Gastroesophageal sphincter (tissue), 4 donors: ENCODE measurements around the gene MTMR4. TPM values are rescaled to one million over a fixed set of nuclear protein-coding genes. Genes with fewer than 3 reads are reported as not detected.
A peak's percentile ranks its signal among the peaks of the same experiment; 100 is the strongest.

ENCODE experiments used
- ATAC-seq: fragments of 150-250 bp; one replicate; pipeline ENCODE4 v1.9.1; 2016; ENCODE audit warnings: mild to moderate bottlenecking, moderate library complexity
- H3K27ac ChIP-seq, 4 donors: fragments of 200-600 bp; sonication (generic) in 3 of 4; 1 replicate in 3 of 4; 2 replicates in 1 of 4; pipeline ENCODE4 v1.5.1; 2016 to 2019
- H3K27me3 ChIP-seq: fragments of 200-600 bp; sonication (generic); one replicate; pipeline ENCODE4 v1.5.1; 2019
- H3K36me3 ChIP-seq, 2 donors: fragments of 200-600 bp; sonication (generic); one replicate each; pipeline ENCODE4 v1.5.1; 2019; ENCODE audit warnings: control low read depth in 1 of 2
- H3K4me1 ChIP-seq, 3 donors: fragments of 200-600 bp; sonication (generic); 1 replicate in 2 of 3; 2 replicates in 1 of 3; pipeline ENCODE4 v1.5.1; 2016 to 2019; ENCODE audit warnings: control low read depth in 2 of 3
- H3K4me3 ChIP-seq, 2 donors: fragments of 200-600 bp; sonication (generic); one replicate each; pipeline ENCODE4 v1.5.1; 2019; ENCODE audit warnings: mild to moderate bottlenecking in 1 of 2, moderate library complexity in 1 of 2
- H3K9me3 ChIP-seq, 3 donors: fragments of 200-600 bp; sonication (generic); one replicate each; pipeline ENCODE4 v1.5.1; 2017 to 2019; ENCODE audit warnings: control low read depth in 2 of 3
- CTCF ChIP-seq, 4 experiments: fragments of 200-600 bp in 2 of 4; fragments of 450-650 bp in 2 of 4; sonication (generic) in 1 of 4; IDR thresholded peaks; one replicate each; pipeline ENCODE4 v1.5.1; 2017 to 2019; ENCODE audit warnings: antibody characterized with exemption in 4 of 4, mild to moderate bottlenecking in 2 of 4, moderate library complexity in 2 of 4
- EP300 ChIP-seq: sonication (generic); formaldehyde crosslinking; IDR thresholded peaks from one replicate; pipeline ENCODE4 v1.6.1; 2017; ENCODE audit warnings: antibody characterized with exemption, mild to moderate bottlenecking
- POLR2A ChIP-seq, 2 donors: fragments of 450-650 bp; IDR thresholded peaks; one replicate each; pipeline ENCODE4 v1.6.1; 2017; ENCODE audit warnings: antibody characterized with exemption in 2 of 2, mild to moderate bottlenecking in 2 of 2, moderate library complexity in 1 of 2
- POLR2AphosphoS5 ChIP-seq: sonication (generic); formaldehyde crosslinking; IDR thresholded peaks from one replicate; pipeline ENCODE4 v1.6.1; 2017; ENCODE audit warnings: antibody characterized with exemption
- WGBS, 2 donors: methylation state at CpG; one replicate each; pipeline ENCODE4 v1.1.5; 2018; ENCODE audit warnings: low coverage in 1 of 2; 5-methylcytosine and 5-hydroxymethylcytosine counted together
- total RNA-seq, 4 donors: library from RNA; depleted of rRNA; stranded (reverse); fragments of >200 nt; gene quantifications; one replicate each; pipeline ENCODE4 v1.1.0, GENCODE V29; 2016

The MTMR4 gene
- total RNA-seq, 4 donors from 2014 or later: 31.6 to 36.5 (median 35.3) TPM

GRCh38 chr17:58534901-58535421 lies 20.5 kb upstream of the MTMR4 start:
- Histone ChIP-seq H3K27me3 (no peaks in the 10 kb centered on the region), H3K9me3 (no peaks in the 10 kb centered on the region), H3K36me3 (no peaks in the 10 kb centered on the region), H3K4me1 (peaks cover 0 to 24% (median 9%) of the 10 kb centered on the region in 3 donors), H3K27ac (no peak overlapping the region), H3K4me3 (no peak overlapping the region)
- TF ChIP-seq POLR2AphosphoS5: no peak
- TF ChIP-seq CTCF (IDR thresholded peaks at IDR 0.05): no peak
- TF ChIP-seq EP300: no peak
- no peak for TF ChIP-seq POLR2A (IDR thresholded peaks at IDR 0.05)
- ATAC-seq: no peak
- 92 to 100% methylated on average over 1 to 2 of the region's 4 CpGs for WGBS, 2 donors

- Histone ChIP-seq H3K36me3 (no peaks in the 10 kb centered on the region), H3K27me3 (no peaks in the 10 kb centered on the region), H3K27ac (no peak overlapping the region), H3K9me3 (no peaks in the 10 kb centered on the region), H3K4me1 (peaks cover 0 to 28% (median 9%) of the 10 kb centered on the region in 3 donors), H3K4me3 (no peak overlapping the region)
- no peak for TF ChIP-seq POLR2A (IDR thresholded peaks at IDR 0.05)
- TF ChIP-seq CTCF (IDR thresholded peaks at IDR 0.05): no peak
- TF ChIP-seq POLR2AphosphoS5: no peak
- TF ChIP-seq EP300: no peak
- ATAC-seq: no peak
- WGBS, 2 donors: no CpG with 5 or more reads among the region's 3 CpGs
Observed at GRCh38 chr17:58534331-58534730, 19.9 kb upstream of the MTMR4 start.

DNA sequence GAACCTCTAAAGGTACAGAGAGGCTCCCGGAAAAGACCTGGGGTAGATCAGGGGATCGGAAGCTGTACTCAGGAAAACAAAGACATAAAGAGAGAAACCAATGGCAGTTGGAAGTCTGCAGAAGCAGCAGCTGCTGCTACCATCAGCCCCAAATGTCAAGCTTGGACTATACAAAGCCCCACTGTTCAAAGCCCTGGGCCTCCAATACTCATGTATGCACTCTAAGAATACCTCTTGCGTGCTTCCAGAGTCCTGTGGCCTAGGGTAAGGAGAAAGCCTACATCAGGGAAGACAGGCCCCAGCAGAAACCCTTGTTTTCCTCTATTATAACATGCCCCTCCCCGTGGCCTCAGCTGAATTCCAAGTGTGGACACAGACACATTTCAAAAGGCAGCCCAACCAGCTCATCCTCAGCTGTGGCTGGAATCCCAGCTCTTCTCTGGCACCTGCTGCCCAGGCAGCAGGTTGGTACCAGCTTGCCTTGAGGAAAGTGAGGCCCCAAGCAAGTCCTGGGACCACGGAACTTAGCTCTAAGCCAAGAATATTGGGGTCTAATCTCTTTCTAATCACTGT lies 19.3 kb upstream of the MTMR4 start:
- no peak for ATAC-seq
- TF ChIP-seq CTCF (IDR thresholded peaks at IDR 0.05) (no peak), EP300 (no peak), POLR2A (IDR thresholded peaks at IDR 0.05) (no peak), POLR2AphosphoS5 (no peak)
- Histone ChIP-seq H3K27ac (no peak overlapping the region), H3K36me3 (no peaks in the 10 kb centered on the region), H3K4me1 (peaks cover 0 to 35% (median 9%) of the 10 kb centered on the region in 3 donors), H3K4me3 (no peak overlapping the region), H3K27me3 (no peaks in the 10 kb centered on the region), H3K9me3 (no peaks in the 10 kb centered on the region)
- 82 to 94% methylated on average over 2 of the region's 5 CpGs for WGBS, 2 donors

- no peak for ATAC-seq
- 60 to 82% methylated on average over 1 to 3 of the region's 3 CpGs for WGBS, 2 donors
- no peaks in the 10 kb centered on the region for H3K36me3 ChIP-seq
- H3K9me3 ChIP-seq: no peaks in the 10 kb centered on the region
- H3K4me1 ChIP-seq: peaks cover 0 to 44% (median 9%) of the 10 kb centered on the region in 3 donors
- TF ChIP-seq POLR2A (IDR thresholded peaks at IDR 0.05): no peak
- no peak for TF ChIP-seq CTCF (IDR thresholded peaks at IDR 0.05)
- TF ChIP-seq EP300: no peak
- TF ChIP-seq POLR2AphosphoS5: no peak
- H3K27ac ChIP-seq: peak overlapping the region in 3 of 4 donors; percentile 69 to 80 (median 74)
- H3K27me3 ChIP-seq: no peaks in the 10 kb centered on the region
- peak overlapping the region in 1 of 2 donors; percentile 69 for H3K4me3 ChIP-seq
Observed at GRCh38 chr17:58532555-58532951, 18.1 kb upstream of the MTMR4 start.
